ENCODE results near the gene CD99. TPM values are rescaled to one million over a fixed set of nuclear protein-coding genes. Genes with fewer than 3 reads are reported as not detected.
"Not testable (repeated sequence)": the region's sequence is repeated elsewhere in the genome, so short reads cannot be mapped to it uniquely, and the experiment has no call there.

CD99 gene
- total RNA-seq, 1 donor from 2014 or later: 226 TPM

DNA sequence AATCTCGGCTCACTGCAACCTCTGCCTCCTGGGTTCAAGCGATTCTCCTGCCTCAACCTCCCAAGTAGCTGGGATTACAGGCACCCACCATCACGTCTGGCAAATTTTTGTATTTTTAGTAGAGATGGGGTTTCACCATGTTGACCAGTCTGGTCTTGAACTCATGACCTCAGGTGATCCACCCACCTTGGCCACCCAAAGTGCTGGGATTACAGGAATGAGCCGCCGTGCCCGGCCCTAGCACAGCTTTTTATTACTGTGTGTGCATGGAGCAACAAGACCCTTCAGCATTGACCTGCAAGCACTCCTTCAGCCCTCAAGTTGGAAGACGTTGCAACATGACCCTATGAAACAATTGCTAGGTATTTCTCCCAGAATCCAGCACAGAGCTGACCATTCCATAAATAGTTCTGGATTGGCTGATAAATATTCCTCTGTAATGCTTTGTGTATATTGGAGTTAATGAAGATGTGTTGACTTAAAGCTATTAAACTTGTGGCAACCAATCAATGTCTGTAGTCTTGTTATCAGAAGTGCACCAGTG is 15.4 kb upstream of the CD99 start:
- not testable (repeated sequence) for DNase-seq (ENCODE audit: low spot score)

- no peak for DNase-seq (ENCODE audit: low spot score)
Measured at GRCh38 chrX:2676794-2677675, 14.1 kb upstream of the CD99 start.

DNA sequence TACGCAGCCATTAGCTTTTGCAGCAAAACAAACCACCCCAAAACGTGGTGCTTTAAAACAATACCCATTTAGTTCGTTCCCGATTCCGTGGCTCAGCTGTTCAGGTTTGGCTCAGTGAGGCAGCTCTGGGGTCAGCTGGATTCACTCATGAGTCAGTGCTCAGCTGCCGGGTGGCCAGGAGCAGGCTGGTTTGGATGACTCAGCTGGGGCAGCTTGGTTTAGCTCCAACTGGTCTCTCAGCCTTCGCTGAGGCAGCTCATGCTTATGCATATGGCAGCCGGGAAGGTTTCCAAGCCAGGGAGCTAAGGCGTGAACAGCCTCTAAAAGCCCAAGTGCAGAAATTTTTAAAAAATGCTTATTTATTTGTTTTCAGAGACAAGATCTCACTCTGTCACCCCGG is 13.3 kb upstream of the CD99 start:
- DNase-seq (ENCODE audit: low spot score): peak; percentile 87

- no peak for DNase-seq (ENCODE audit: low spot score)
Measured at GRCh38 chrX:2678583-2678982, 12.5 kb upstream of the CD99 start.

DNA sequence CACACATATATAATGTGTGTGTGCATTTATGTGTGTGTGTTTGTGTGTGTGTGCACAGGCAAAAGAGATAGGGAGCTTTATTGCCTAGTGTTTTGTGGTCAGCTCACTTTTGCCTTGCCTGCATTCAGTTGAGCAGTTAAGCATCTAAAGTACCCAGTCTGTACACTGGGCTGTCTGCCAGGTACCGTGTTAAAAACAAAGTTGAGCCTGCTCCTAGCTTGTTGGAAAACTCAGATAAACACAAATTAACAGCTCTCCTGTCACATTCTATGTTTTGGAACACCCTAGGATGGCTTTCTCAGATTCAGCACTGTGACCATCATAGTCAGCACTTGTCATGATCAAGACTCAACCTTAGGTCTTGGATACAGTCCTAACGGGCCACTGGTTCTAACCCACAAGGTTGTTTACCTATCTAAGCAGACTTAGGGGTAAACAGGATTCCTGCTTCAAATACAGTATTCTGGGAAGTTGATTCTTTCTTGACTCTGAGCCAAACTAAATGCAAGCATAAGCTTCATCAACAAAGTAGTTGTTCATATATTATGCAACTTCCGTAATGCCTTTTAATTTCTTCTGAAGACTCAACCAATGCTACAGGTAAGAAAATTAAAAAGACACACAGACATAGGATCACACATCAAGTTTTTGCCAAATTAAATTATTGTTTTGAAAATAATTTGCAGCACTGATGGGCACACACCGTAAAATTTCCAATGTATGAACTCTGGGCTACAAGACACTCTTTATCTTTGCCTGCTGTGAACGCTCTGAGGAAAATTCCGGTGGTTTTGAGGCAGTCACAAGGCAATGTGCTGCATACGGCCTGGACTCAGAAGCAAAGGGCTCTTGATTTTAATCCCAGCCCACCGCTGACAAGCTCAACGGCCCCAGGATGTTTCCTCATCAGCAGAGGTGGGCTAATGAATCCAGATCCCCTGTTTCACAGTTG is 11.3 kb upstream of the CD99 start:
- DNase-seq (ENCODE audit: low spot score): peak; percentile 67

GRCh38 chrX:2680486-2681348 is 10.4 kb upstream of the CD99 start:
- DNase-seq (ENCODE audit: low spot score): no peak

DNA sequence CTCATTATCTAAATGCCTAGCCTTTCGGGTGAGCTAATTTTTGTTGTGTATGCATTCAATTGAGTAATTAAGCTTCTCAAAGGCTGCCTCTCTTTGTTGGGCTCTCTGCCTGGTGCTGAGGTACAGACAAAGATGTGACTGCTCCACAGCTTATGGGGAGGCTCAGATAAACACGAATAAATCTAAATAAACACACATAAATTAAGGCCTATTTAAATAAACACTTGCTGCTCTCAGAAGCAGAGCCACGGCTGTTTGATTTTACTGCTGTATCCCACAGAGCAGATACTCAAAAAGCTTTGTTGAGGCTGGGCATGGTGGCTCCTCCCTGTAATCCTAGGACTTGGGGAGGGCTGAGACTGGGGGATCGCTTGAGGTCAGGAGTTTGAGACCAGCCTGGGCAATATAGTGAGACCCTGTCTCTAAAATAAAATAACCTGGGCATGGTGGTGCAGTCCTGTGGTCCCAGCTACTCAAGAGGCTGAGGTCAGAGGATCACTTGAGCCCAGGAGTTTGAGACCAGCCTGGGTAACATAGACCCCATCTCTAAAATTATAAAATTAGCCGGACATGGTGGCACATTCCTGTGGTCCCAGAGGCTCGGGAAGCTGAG is 8.4 kb upstream of the CD99 start:
- DNase-seq (ENCODE audit: low spot score): no peak

DNA sequence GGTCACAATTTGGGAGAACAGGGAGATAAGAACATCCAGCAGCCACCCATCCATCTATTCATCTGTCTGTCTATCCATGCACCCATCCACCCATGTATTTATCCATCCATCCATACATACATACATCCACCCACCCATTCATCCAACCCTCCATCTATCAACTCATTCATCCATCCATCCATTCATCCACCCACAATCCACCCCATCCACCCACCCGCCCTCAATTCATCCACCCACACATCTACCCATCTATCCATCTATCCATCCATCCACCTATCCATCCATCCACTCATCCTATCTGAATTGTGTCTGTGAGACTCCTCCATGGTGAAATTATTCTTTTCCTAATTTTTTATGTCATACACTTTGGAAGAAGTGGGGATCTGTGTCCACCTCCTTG is 6.8 kb upstream of the CD99 start:
- no peak for DNase-seq (ENCODE audit: low spot score)

- DNase-seq (ENCODE audit: low spot score): no peak
Measured at GRCh38 chrX:2685886-2686285, 5.2 kb upstream of the CD99 start.

DNA sequence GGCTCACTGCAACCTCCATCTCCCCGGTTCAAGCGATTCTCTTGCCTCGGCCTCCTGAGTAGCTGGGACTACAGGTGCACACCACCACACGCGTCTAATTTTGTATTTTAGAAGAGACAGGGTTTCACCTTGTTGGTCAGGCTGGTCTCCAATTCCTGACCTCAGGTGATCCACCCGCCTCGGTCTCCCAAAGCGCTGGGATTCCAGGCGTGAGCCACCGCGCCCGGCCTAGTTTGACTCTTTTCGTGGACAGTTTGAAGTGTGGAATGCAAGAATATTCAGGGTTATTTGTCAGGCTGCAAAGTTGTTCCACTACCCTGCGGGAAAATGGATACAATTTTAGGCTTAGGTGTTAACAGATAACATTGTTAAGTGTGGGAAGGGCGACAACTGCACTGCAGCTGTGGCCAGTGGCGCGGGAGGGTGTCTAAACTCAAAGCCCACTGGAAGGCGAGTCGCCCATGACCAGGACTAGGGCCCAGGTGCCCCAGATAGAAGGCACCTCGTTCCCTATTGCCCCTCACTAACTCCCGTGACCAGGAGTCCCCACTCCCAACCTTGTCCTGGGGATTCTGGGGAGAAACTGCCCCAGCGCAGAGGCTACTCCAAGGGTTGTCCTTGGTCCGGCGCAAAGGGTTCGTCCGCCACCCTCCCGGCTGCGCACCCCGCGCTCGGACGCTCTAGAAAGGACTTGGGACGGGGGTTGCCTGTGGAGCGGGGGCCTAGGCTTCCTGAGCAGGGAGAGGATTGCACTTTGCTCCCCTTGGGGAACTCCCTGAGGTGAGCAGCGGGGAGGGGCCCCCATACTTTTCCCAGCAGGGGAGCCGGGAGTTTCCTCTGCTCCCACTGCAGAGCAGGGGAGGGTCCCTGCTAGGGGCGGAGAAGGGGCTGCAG is 1.1 kb upstream of the CD99 start:
- peak; percentile 31 for DNase-seq (ENCODE audit: low spot score)

DNA sequence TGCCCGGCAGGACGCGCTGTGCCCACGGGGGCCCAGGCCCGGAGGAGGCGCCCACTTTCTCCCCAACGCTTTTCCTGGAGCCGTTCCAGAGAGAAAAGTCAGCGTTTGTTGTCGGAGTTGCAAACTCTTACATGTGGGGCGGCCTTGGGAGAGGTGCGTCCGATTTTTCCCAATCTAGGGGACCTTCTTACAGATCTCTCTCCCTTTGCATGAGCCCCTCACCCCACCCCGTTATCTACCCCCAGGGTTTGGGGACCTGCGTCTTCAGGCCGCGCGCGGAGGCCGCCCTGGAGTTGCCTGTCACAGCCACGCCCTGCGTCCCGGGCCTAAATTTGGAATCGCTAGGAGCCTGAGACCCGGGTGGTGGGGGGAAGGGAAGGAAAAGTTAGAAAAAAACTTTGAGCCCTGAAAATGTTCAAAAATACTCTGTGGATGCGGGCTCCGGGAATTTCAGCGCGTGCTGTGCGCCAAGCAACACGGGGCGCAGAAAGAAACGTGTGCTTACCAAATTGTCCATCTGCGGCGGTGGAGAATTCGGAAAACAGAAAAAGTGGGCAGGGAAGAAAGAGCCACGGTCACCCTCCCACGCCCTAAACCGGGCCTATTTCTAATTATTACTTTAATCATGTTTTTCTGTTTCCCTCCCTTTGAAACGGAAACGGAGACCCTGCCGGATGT is 587 bp downstream of the CD99 start:
- peak; percentile 68 for DNase-seq (ENCODE audit: low spot score)

DNA sequence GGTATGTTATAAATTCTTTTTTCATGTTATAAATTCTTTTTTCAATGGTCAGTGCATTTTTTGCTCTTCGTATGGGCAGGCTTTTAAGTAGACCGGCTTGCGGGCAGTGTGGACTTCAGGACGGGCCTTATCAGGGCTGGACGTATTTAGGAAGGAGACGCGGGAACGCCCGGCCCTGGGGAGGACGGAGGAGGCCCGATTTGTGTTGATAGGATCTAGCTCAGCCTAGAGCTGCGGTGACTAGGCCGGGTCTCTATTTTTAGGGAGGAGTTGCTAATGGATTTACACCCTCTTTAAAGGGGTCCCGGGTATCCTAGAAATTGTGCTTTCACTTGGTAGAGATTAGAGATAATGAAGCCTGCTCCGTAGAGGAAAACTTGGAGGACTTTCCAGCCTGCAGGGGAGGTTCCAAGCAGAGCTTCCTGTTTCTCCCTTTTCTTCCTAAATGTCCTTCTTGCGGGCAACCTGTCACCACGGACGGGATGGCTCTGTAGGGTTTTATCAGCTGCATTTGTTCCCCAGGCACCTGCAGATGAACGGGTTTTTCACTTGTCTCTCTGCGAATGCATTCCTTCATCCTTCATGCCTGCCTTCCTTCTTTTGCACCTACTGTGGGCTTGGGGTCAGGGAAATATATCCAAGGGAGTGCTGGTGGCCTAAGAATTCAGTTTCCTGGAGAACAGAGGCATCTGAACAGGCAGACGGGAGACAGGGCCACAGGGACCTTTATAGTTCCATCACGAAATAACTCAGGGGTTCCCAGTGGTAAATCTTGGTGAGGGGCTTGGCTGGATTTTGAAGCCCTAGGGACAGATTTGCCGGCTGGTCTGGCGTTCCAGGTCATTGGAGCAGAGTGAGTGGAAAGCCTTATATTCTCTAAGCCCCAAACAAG is 1.4 kb downstream of the CD99 start:
- DNase-seq (ENCODE audit: low spot score): peak; percentile 65

GRCh38 chrX:2693113-2694002 is 2.3 kb downstream of the CD99 start:
- DNase-seq (ENCODE audit: low spot score): no peak

DNA sequence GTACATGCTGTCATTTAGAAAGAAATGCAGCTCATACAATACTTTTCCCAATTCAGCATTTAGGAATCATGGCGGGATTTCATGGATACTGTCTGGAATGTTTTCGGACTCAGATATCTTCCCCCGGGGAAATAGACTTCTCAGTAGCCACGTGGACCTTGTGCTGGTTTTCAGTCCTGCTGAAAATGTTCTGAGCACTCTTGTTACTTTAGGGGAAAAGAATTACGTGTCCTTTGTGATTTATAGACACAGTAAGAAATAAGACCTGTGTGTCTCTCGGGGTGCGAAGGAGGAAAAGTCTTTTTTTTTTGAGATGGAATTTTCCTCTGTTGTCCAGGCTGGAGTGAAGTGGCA is 3.8 kb downstream of the CD99 start:
- DNase-seq (ENCODE audit: low spot score): peak; percentile 32

DNA sequence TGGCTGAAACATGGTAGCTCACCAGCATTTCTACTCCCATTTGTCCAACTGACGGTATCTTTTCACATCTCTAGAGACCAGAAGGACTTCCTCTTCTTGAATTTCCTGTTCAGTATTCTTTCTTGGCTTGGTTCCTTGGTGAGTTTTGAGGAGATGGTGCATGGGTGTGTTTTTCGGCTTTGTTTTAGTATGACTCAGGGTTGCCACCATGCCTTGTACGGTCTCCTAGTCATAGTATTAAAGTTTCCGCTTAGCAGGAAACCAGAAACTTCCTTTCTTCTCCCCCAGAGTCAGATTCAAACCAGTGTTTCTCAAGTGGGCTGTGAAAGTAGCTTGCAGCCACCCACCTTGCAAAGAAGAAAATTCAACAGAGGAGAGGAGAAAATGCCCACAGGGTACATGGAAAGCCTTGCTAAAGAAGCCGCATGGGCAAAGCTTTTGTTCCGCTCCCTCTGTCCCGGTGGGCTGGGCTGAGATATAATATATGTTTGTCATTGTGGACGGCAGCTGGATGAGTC is 5.7 kb downstream of the CD99 start:
- peak; percentile 68 for DNase-seq (ENCODE audit: low spot score)

GRCh38 chrX:2697306-2697705 is 6.2 kb downstream of the CD99 start:
- DNase-seq (ENCODE audit: low spot score): no peak

GRCh38 chrX:2697741-2698299 is 6.7 kb downstream of the CD99 start:
- no peak for DNase-seq (ENCODE audit: low spot score)

Measured in umbilical cord (tissue), 2 donors.